HEK293 (cell line): ENCODE measurements around the gene ATP6V0A1.

Experiments
- EGR2 ChIP-seq: fragments of 450-650 bp; formaldehyde crosslinking; IDR thresholded peaks from 2 replicates; pipeline ENCODE4 v1.5.1; 2016; ENCODE audit warnings: low read depth, missing biosample characterization, missing genetic modification characterization
- ZFP37 ChIP-seq: fragments of 450-650 bp; formaldehyde crosslinking; IDR thresholded peaks from 2 replicates; pipeline ENCODE4 v1.5.1; 2016; ENCODE audit warnings: missing biosample characterization, missing genetic modification characterization
- ZNF10 ChIP-seq: fragments of 450-650 bp; formaldehyde crosslinking; IDR thresholded peaks from 2 replicates; pipeline ENCODE4 v1.5.1; 2017; ENCODE audit warnings: missing biosample characterization, missing genetic modification characterization
- ZNF239 ChIP-seq: fragments of 450-650 bp; formaldehyde crosslinking; IDR thresholded peaks from 2 replicates; pipeline ENCODE4 v1.5.1; 2016; ENCODE audit warnings: missing biosample characterization, missing genetic modification characterization
- TF ChIP-seq, protein P1 (sequence below): fragments of 450-650 bp; formaldehyde crosslinking; IDR thresholded peaks from 2 replicates; pipeline ENCODE4 v1.5.1; 2016; ENCODE audit warnings: missing biosample characterization, missing genetic modification characterization
- TF ChIP-seq, protein P2 (sequence below): fragments of 450-650 bp; formaldehyde crosslinking; IDR thresholded peaks from 2 replicates; pipeline ENCODE4 v1.5.1; 2016; ENCODE audit warnings: missing biosample characterization, missing genetic modification characterization

DNA sequence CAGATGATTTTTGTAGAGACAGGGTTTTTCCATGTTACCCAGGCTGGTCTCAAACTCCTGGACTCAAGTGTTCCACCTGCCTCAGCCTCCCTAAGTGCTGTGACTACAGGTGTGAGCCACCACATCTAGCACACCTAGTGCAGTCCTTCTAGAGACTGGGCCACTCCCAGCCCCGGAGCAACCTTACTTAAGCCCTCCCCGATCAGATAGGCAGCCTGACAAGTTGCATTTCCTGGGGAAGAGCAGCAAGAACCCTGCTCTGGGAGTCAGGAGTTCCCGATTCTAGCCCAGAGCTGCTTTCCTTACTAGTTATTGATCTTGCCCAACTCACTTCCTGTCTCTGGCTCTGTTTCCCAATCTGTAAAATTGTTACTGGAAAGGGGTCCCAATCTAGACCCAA is 70.4 kb downstream of the ATP6V0A1 start:
- TF ChIP-seq, protein P1, sequence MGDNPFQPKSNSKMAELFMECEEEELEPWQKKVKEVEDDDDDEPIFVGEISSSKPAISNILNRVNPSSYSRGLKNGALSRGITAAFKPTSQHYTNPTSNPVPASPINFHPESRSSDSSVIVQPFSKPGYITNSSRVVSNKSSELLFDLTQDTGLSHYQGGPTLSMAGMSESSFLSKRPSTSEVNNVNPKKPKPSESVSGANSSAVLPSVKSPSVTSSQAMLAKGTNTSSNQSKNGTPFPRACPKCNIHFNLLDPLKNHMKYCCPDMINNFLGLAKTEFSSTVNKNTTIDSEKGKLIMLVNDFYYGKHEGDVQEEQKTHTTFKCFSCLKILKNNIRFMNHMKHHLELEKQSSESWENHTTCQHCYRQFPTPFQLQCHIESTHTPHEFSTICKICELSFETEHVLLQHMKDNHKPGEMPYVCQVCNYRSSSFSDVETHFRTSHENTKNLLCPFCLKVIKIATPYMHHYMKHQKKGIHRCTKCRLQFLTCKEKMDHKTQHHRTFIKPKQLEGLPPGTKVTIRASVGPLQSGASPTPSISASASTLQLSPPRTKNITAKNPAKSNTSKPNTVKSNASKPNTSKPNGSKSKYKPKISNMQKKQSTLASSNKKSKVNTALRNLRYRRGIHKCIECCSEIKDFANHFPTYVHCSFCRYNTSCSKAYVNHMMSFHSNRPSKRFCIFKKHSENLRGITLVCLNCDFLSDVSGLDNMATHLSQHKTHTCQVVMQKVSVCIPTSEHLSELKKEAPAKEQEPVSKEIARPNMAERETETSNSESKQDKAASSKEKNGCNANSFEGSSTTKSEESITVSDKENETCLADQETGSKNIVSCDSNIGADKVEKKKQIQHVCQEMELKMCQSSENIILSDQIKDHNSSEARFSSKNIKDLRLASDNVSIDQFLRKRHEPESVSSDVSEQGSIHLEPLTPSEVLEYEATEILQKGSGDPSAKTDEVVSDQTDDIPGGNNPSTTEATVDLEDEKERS (tag by site-specific recombination), result no peak
- TF ChIP-seq ZFP37 (tag by site-specific recombination), result no peak
- TF ChIP-seq, protein P2, sequence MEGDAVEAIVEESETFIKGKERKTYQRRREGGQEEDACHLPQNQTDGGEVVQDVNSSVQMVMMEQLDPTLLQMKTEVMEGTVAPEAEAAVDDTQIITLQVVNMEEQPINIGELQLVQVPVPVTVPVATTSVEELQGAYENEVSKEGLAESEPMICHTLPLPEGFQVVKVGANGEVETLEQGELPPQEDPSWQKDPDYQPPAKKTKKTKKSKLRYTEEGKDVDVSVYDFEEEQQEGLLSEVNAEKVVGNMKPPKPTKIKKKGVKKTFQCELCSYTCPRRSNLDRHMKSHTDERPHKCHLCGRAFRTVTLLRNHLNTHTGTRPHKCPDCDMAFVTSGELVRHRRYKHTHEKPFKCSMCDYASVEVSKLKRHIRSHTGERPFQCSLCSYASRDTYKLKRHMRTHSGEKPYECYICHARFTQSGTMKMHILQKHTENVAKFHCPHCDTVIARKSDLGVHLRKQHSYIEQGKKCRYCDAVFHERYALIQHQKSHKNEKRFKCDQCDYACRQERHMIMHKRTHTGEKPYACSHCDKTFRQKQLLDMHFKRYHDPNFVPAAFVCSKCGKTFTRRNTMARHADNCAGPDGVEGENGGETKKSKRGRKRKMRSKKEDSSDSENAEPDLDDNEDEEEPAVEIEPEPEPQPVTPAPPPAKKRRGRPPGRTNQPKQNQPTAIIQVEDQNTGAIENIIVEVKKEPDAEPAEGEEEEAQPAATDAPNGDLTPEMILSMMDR (tag by site-specific recombination), result no peak
- no peak for TF ChIP-seq ZNF239 (tag by site-specific recombination)
- no peak for TF ChIP-seq EGR2 (tag by site-specific recombination)
- no peak for TF ChIP-seq ZNF10
